MCF 10A (cell line): ENCODE measurements around the gene XBP1. TPM values are rescaled to one million over a fixed set of nuclear protein-coding genes. Genes with fewer than 3 reads are reported as not detected.
"Not testable (repeated sequence)": the region's sequence is repeated elsewhere in the genome, so short reads cannot be mapped to it uniquely, and the experiment has no call there.

Experiments
- BruUV-seq: library from RNA; stranded (reverse); fragments of 400-500 nt; replicated peaks from 2 replicates; lab custom pipeline; 2021; lab: Mats Ljungman, UMichigan
- CTCF ChIA-PET: fragments of 300-600 bp; sonication (Branson Sonifier 250); formaldehyde crosslinking; extraction: SDS; loops from one replicate; lab custom pipeline; 2021; ENCODE audit warnings: antibody characterized with exemption, inconsistent platforms; lab: Yijun Ruan, JAX
- POLR2A ChIA-PET: fragments of 300-600, 350-650 bp; sonication (Branson Sonifier 250); formaldehyde crosslinking; extraction: SDS; loops from one replicate; lab custom pipeline; 2020; ENCODE audit warnings: antibody characterized with exemption, inconsistent platforms; lab: Yijun Ruan, JAX
- DNase-seq: peaks from one replicate; pipeline ENCODE4 v3.0.0-alpha.2; 2018; ENCODE audit not compliant: unreplicated experiment
- H3K27ac Mint-ChIP-seq: one replicate; pipeline ENCODE4 v1.8.0; 2022; ENCODE audit warnings: mild to moderate bottlenecking, low read depth, mixed read lengths; ENCODE audit not compliant: unreplicated experiment
- H3K27me3 Mint-ChIP-seq: one replicate; pipeline ENCODE4 v1.8.0; 2022; ENCODE audit warnings: mixed read lengths; ENCODE audit not compliant: insufficient read depth, unreplicated experiment
- H3K36me3 Mint-ChIP-seq: one replicate; pipeline ENCODE4 v1.8.0; 2022; ENCODE audit warnings: mild to moderate bottlenecking, moderate library complexity, mixed read lengths; ENCODE audit not compliant: insufficient read depth, unreplicated experiment
- H3K4me1 Mint-ChIP-seq: one replicate; pipeline ENCODE4 v1.8.0; 2022; ENCODE audit warnings: mixed read lengths; ENCODE audit not compliant: insufficient read depth, unreplicated experiment
- H3K4me3 Mint-ChIP-seq: one replicate; pipeline ENCODE4 v1.8.0; 2022; ENCODE audit warnings: mild to moderate bottlenecking, moderate library complexity, mixed read lengths; ENCODE audit not compliant: unreplicated experiment
- H3K9me3 Mint-ChIP-seq: one replicate; pipeline ENCODE4 v1.8.0; 2022; ENCODE audit warnings: mixed read lengths; ENCODE audit not compliant: unreplicated experiment
- intact Hi-C: fragments of 100-400 bp; cut with micrococcal nuclease; formaldehyde crosslinking; loops from 2 replicates; pipeline ENCODE4 v1.14.1; 2022
- total RNA-seq: library from RNA; stranded (reverse); gene quantifications from 2 replicates; pipeline ENCODE4 v1.2.3, GENCODE V29; 2022
- TF ChIP-seq, protein P1 (sequence below): fragments of 200-600 bp; IDR thresholded peaks from one replicate; pipeline ENCODE4 v1.8.0; 2022; ENCODE audit warnings: antibody characterized with exemption, mild to moderate bottlenecking; ENCODE audit not compliant: unreplicated experiment

XBP1 gene
- total RNA-seq, 1 experiment from 2014 or later: 429 TPM

DNA sequence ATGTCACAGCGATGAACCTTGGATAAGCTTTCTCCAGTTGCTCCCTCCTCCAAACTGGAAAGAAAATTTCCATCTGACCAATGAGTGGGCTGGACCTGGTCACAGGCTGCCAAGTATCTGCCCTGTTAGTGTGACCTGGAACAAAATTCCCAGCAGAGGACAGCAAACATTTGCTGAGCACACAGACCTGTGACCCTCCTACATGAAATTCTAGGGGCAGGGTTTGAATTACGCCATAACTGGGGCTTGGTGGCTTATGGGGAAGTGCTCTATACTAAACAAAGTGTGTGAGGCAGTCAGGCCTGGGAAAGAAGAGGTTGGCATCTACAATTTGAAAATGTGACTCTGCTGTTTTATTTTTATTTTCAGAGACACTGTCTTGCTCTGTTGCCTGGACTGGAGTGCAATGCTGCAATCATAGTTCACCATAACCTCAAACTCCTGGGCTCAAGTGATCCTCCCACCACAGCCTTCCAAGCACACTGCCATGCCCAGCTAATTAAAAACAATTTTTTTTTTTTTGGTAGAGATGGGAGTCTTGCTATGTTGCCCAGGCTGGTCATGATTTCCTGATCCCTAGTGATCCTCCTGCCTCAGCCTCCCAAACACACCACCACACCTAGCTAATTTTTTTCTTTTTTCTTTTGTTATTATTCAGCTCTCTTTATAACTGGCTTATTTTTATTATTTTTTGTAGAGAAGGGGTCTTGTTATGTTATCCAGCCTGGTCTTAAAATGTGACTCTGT lies 13.6 kb upstream of the XBP1 start:
- H3K9me3 Mint-ChIP-seq: no peaks in the 10 kb centered on the region
- H3K4me3 Mint-ChIP-seq: no peak overlapping the region
- H3K36me3 Mint-ChIP-seq: peaks cover 23% of the 10 kb centered on the region
- H3K4me1 Mint-ChIP-seq: no peaks in the 10 kb centered on the region
- intact Hi-C loops: no loop called here
- CTCF ChIA-PET: interaction anchor here (3.2 kb wide), 1 partner anchor 15 kb away, joined by 14 read pairs; no protein-coding TSS in a partner anchor
- H3K27me3 Mint-ChIP-seq: no peaks in the 10 kb centered on the region
- DNase-seq: no peak
- BruUV-seq: no TSS peak
- TF ChIP-seq, protein P1, sequence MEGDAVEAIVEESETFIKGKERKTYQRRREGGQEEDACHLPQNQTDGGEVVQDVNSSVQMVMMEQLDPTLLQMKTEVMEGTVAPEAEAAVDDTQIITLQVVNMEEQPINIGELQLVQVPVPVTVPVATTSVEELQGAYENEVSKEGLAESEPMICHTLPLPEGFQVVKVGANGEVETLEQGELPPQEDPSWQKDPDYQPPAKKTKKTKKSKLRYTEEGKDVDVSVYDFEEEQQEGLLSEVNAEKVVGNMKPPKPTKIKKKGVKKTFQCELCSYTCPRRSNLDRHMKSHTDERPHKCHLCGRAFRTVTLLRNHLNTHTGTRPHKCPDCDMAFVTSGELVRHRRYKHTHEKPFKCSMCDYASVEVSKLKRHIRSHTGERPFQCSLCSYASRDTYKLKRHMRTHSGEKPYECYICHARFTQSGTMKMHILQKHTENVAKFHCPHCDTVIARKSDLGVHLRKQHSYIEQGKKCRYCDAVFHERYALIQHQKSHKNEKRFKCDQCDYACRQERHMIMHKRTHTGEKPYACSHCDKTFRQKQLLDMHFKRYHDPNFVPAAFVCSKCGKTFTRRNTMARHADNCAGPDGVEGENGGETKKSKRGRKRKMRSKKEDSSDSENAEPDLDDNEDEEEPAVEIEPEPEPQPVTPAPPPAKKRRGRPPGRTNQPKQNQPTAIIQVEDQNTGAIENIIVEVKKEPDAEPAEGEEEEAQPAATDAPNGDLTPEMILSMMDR: no peak
- POLR2A ChIA-PET: interaction anchor here (0.6 to 0.7 kb wide), 2 partner anchors 11 to 15 kb away, joined by 3 read pairs; no protein-coding TSS in a partner anchor
- no peak overlapping the region for H3K27ac Mint-ChIP-seq

DNA sequence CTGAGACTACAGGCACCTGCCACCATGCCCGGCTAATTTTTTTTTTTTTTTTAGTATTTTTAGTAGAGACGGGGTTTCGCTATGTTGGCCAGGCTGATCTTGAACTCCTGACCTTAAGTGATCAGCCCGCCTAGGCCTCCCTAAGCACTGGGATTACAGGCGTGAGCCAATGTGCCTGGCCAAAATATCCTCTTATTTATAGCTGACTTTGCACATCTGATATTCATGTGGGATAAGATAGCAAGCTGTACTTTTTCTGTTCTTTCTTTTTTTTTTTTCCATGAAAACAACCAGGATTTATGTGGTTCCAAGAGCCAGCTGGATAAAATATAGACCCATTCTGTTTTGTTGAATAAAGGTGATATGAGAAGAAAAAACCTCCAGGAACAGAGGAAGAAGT lies 12.1 kb upstream of the XBP1 start:
- intact Hi-C loops: no loop called here
- no peaks in the 10 kb centered on the region for H3K9me3 Mint-ChIP-seq
- TF ChIP-seq, protein P1: no peak
- ChIA-PET CTCF (interaction anchor here (0.6 to 3.6 kb wide), 5 partner anchors 11 to 867 kb away, joined by 3 to 26 read pairs (median 6); no protein-coding TSS in a partner anchor), POLR2A (interaction anchor here (0.6 to 1.5 kb wide), 3 partner anchors 12 to 239 kb away, joined by 3 to 4 read pairs (median 4); partner anchors contain the start of gene XBP1)
- BruUV-seq: no TSS peak
- DNase-seq: no peak
- H3K4me3 Mint-ChIP-seq: no peak overlapping the region
- no peaks in the 10 kb centered on the region for H3K4me1 Mint-ChIP-seq
- peaks cover 31% of the 10 kb centered on the region for H3K36me3 Mint-ChIP-seq
- no peaks in the 10 kb centered on the region for H3K27me3 Mint-ChIP-seq
- no peak overlapping the region for H3K27ac Mint-ChIP-seq

DNA sequence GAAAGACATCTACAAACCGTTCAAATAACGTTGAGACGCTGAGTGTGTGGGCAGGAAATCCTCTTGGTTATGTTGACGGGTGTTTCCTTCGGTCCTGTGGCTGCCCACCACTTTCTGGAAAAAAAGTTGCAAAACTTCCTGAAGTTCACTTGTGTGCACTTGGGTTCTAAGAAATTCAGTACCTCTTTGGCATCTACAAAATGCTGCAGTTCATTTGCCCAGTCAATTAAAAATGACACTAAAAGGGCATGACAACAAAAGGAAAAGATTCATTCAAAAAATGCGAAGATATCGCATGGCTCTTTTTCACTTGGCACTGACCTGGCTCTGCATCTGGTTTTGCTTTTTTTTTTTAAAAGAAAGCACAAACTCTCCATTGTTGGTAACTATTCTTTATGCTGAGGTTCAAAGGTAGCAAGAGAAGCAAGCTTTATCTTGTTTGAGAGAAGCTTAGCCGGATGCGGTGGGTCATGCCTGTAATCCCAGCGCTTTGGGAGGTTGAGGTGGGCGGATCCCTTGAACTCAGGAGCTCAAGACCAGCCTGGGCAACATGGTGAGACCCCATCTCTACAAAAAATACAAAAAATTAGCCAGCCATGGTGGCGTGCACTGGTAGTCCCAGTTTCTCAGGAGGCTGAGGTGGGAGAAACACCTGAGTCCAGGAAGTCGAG lies 10.6 kb upstream of the XBP1 start:
- peaks cover 25% of the 10 kb centered on the region for H3K36me3 Mint-ChIP-seq
- ChIA-PET CTCF (interaction anchor here (0.5 to 3.6 kb wide), 2 partner anchors 18 to 229 kb away, joined by 3 to 26 read pairs; no protein-coding TSS in a partner anchor), POLR2A (no interaction called here)
- BruUV-seq: no TSS peak
- no peak overlapping the region for H3K27ac Mint-ChIP-seq
- DNase-seq: no peak
- no peaks in the 10 kb centered on the region for H3K4me1 Mint-ChIP-seq
- H3K9me3 Mint-ChIP-seq: no peaks in the 10 kb centered on the region
- TF ChIP-seq, protein P1: no peak
- intact Hi-C loops: no loop called here
- no peaks in the 10 kb centered on the region for H3K27me3 Mint-ChIP-seq
- H3K4me3 Mint-ChIP-seq: no peak overlapping the region

DNA sequence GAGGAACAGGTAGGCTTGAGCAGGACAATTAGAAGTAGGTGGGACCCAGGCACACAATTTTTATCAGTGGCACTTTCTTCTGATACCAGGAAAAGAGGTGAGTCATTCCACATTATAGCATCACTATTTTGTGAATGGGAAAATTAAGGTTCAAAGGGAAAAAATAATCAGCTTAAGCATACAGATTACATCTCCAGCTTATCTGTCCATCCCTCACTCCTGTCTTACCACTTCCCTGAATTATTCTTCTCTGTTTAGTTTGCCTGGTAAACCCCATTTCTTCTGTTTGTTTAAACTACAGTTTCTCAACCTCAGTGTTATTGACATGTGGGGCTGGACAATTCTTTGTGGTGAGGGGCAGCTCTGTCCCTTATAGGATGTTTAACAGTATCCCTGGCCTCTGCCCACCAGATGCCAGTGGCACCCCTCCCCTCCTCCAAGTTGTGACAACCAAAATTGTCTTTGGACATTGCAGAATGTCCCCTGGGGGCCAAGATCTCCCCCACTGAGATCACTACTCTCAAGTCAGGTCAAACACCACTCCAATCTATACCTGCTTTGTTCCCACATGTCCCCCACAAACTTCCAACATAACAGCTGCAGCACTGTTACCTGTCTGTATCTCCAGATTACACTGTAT lies 8.5 kb upstream of the XBP1 start:
- CTCF ChIA-PET: interaction anchor here (0.7 to 2.7 kb wide), 4 partner anchors 20 to 263 kb away, joined by 3 to 18 read pairs (median 3); no protein-coding TSS in a partner anchor
- DNase-seq: no peak
- no TSS peak for BruUV-seq
- intact Hi-C loops: no loop called here
- no peak overlapping the region for H3K4me3 Mint-ChIP-seq
- POLR2A ChIA-PET: interaction anchor here (0.6 to 2.5 kb wide), 3 partner anchors 9 to 75 kb away, joined by 3 to 12 read pairs (median 3); partner anchors contain the start of genes XBP1 and ZNRF3
- TF ChIP-seq, protein P1: no peak
- H3K36me3 Mint-ChIP-seq: peaks cover 33% of the 10 kb centered on the region
- H3K4me1 Mint-ChIP-seq: no peaks in the 10 kb centered on the region
- no peak overlapping the region for H3K27ac Mint-ChIP-seq
- H3K27me3 Mint-ChIP-seq: no peaks in the 10 kb centered on the region
- no peaks in the 10 kb centered on the region for H3K9me3 Mint-ChIP-seq

DNA sequence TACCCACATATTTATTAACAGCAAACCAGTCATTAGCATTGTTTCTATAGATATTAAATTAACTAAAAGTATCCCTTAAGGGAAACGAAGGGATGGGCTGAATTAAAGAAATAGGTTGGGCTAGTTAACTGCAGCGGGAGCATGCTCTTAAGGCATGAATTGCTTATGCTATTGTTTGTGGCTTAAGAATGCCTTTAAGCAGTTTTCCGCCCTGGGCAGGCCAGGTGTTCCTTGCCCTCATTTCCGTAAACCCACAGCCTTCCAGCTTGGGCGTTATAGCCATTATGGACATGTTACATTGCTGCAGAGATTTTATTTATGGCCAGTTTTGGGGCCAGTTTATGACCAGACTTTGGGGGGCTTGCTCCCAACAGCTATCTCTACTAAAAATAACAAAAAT lies 5.1 kb upstream of the XBP1 start:
- BruUV-seq, H3K27me3 Mint-ChIP-seq, H3K9me3 Mint-ChIP-seq, intact Hi-C loops, H3K27ac Mint-ChIP-seq, H3K4me3 Mint-ChIP-seq, H3K4me1 Mint-ChIP-seq, DNase-seq: not testable (repeated sequence)
- H3K36me3 Mint-ChIP-seq: peaks cover 24% of the 10 kb centered on the region
- ChIA-PET CTCF (interaction anchor here (1.1 to 1.8 kb wide), 2 partner anchors 24 to 25 kb away, joined by 3 to 7 read pairs; no protein-coding TSS in a partner anchor), POLR2A (interaction anchor here (0.7 kb wide), 1 partner anchor 1529 kb away, joined by 3 read pairs; no protein-coding TSS in a partner anchor)
